HepG2 (cell line): Measurements from ENCODE around the gene GSK3B. TPM values are rescaled to one million over a fixed set of nuclear protein-coding genes. Genes with fewer than 3 reads are reported as not detected.

Experiments
- ATAC-seq: fragments of 200-7000 bp; cut with Tn5 transposase; 3 replicates; pipeline ENCODE4 v1.9.1; 2020; ENCODE audit warnings: mild to moderate bottlenecking, moderate library complexity
- BruUV-seq: library from RNA; stranded (reverse); fragments of 400-500 nt; replicated peaks from 2 replicates; lab custom pipeline; 2021; lab: Mats Ljungman, UMichigan
- CTCF ChIA-PET: fragments of 300-600 bp; formaldehyde crosslinking; extraction: SDS; loops from one replicate; lab custom pipeline; 2021; ENCODE audit warnings: low total read pairs, inconsistent platforms, low intra/inter-chr PET ratio; lab: Yijun Ruan, JAX
- POLR2A ChIA-PET: fragments of 350-600 bp; sonication (Branson Sonifier 250); formaldehyde crosslinking; loops from one replicate; lab custom pipeline; 2020; ENCODE audit warnings: antibody characterized with exemption, inconsistent platforms; lab: Yijun Ruan, JAX
- DNase-seq: peaks from one replicate; pipeline ENCODE4 v3.0.0-alpha.2; 2015; ENCODE audit warnings: low spot score
- FAIRE-seq: peaks from 3 replicates; lab custom pipeline; 2011; peaks lifted over from hg19 to GRCh38; lab: Jason Lieb, UNC
- H2AFZ ChIP-seq: one replicate; pipeline ENCODE4 v1.6.1; 2011; ENCODE audit warnings: low read length, inconsistent platforms
- H3K27ac ChIP-seq: fragments of 300-600 bp; 3 replicates; pipeline ENCODE4 v1.8.0; 2011; ENCODE audit warnings: mixed run types, mild to moderate bottlenecking, mixed read lengths, low read length, inconsistent platforms; ENCODE audit not compliant: insufficient read depth; ENCODE audit errors: extremely low read length
- H3K27me3 ChIP-seq, 2 experiments: fragments of 200-600 bp in 1 of 2; 2 replicates in 1 of 2; 3 replicates in 1 of 2; pipeline versions ENCODE4 v1.6.0 to v1.8.0; 2011; ENCODE audit warnings: low read length in 2 of 2, mild to moderate bottlenecking in 2 of 2, moderate library complexity in 2 of 2, inconsistent platforms in 1 of 2; ENCODE audit not compliant: insufficient read depth in 2 of 2, control insufficient read depth in 1 of 2
- H3K36me3 ChIP-seq, 2 experiments: fragments of 200-600 bp in 1 of 2; replicated peaks in 1 of 2; 2 replicates in 1 of 2; 3 replicates in 1 of 2; pipeline versions ENCODE4 v1.5.1 to v1.8.0; 2011; ENCODE audit warnings: low read length in 2 of 2, inconsistent platforms in 1 of 2; ENCODE audit not compliant: insufficient read depth in 2 of 2, control insufficient read depth in 1 of 2
- H3K4me1 ChIP-seq: 2 replicates; pipeline ENCODE4 v1.5.1; 2012; ENCODE audit warnings: low read length, inconsistent platforms; ENCODE audit not compliant: insufficient read depth
- H3K4me2 ChIP-seq: 2 replicates; pipeline ENCODE4 v1.6.0; 2011; ENCODE audit warnings: low read depth, low read length, inconsistent platforms
- H3K4me3 ChIP-seq, 3 experiments: fragments of 200-600 bp in 1 of 3; sonication (generic), shearing (Covaris generic) in 1 of 3; replicated peaks in 1 of 3; 2 replicates each; pipeline ENCODE4 v1.5.1; 2011 to 2016; ENCODE audit warnings: low read length in 3 of 3, inconsistent platforms in 2 of 3, low read depth in 2 of 3, mild to moderate bottlenecking in 2 of 3, control low read depth in 1 of 3, mixed read lengths in 1 of 3; ENCODE audit not compliant: insufficient read depth in 1 of 3
- H3K79me2 ChIP-seq: one replicate; pipeline ENCODE4 v1.6.1; 2011; ENCODE audit warnings: low read length, inconsistent platforms; ENCODE audit not compliant: insufficient read depth
- H3K9ac ChIP-seq: 2 replicates; pipeline ENCODE4 v1.6.0; 2011; ENCODE audit warnings: mild to moderate bottlenecking, low read depth, low read length, inconsistent platforms; ENCODE audit not compliant: insufficient read depth
- H3K9me3 ChIP-seq: 2 replicates; pipeline ENCODE4 v1.5.1; 2012; ENCODE audit warnings: mild to moderate bottlenecking, low read length
- H4K20me1 ChIP-seq: 2 replicates; pipeline ENCODE4 v1.6.0; 2011; ENCODE audit warnings: inconsistent platforms, mild to moderate bottlenecking, low read length, moderate library complexity; ENCODE audit not compliant: insufficient read depth
- NFAT5 ChIP-seq: sonication (generic); formaldehyde crosslinking; IDR thresholded peaks from 2 replicates; pipeline ENCODE4 v1.4.0; 2020; ENCODE audit warnings: missing genetic modification reagents
- PCBP1 ChIP-seq: fragments of 200-400 bp; formaldehyde crosslinking; IDR thresholded peaks from 2 replicates; pipeline ENCODE4 v1.6.1; 2017; ENCODE audit warnings: mild to moderate bottlenecking, low read depth, low read length, borderline replicate concordance
- XRCC5 ChIP-seq: fragments of 200-400 bp; formaldehyde crosslinking; optimal IDR thresholded peaks from 2 replicates; pipeline ENCODE3; 2017; ENCODE audit warnings: mild to moderate bottlenecking, low read length
- ZC3H13 ChIP-seq: sonication (generic); formaldehyde crosslinking; IDR thresholded peaks from 2 replicates; pipeline ENCODE4 v1.8.1; 2023; ENCODE audit warnings: mild to moderate bottlenecking, missing genetic modification reagents, moderate library complexity
- ZFP82 ChIP-seq: sonication (generic); formaldehyde crosslinking; IDR thresholded peaks from 2 replicates; pipeline ENCODE4 v1.5.1; 2020; ENCODE audit warnings: mild to moderate bottlenecking, missing genetic modification reagents, borderline replicate concordance
- ZNF232 ChIP-seq: sonication (generic); formaldehyde crosslinking; IDR thresholded peaks from 2 replicates; pipeline ENCODE4 v1.4.0; 2020; ENCODE audit warnings: missing genetic modification reagents, borderline replicate concordance
- WGBS: methylation state at CpG from one replicate; pipeline ENCODE4 v1.1.6; 2017; ENCODE audit warnings: low lambda C conversion rate; 5-methylcytosine and 5-hydroxymethylcytosine counted together
- in situ Hi-C: cut with HindIII; loops from 2 replicates; pipeline ENCODE4 v1.10.0; 2017; ENCODE audit warnings: low pct_unique_long_range_greater_than_20kb; ENCODE audit not compliant: extremely low pct_ligation_motif_present
- intact Hi-C: fragments of 100-400 bp; cut with micrococcal nuclease; formaldehyde crosslinking; loops from one replicate; pipeline ENCODE4 v1.10.0; 2022; ENCODE audit not compliant: unreplicated experiment
- polyA plus RNA-seq, 8 experiments: library from polyadenylated mRNA; depleted of rRNA in 3 of 8; stranded (reverse) in 7 of 8; unstranded in 1 of 8; fragments of >200 nt; fragmentation: Illumina TruSeq in 4 of 8; extraction: Trizol in 4 of 8; gene quantifications; 2 replicates each; pipeline versions ENCODE4 v1.2.1 to v1.2.3, GENCODE V29; 2011 to 2016; ENCODE audit warnings: low read depth in 4 of 8, missing spikeins in 1 of 8, mixed read lengths in 1 of 8; ENCODE audit not compliant: insufficient read depth in 1 of 8
- total RNA-seq, 5 experiments: library from RNA; depleted of rRNA; stranded (reverse); fragments of >200 nt; fragmentation: Illumina TruSeq; extraction: Trizol; gene quantifications; 2 replicates each; pipeline ENCODE4 v1.2.3, GENCODE V29; 2016; ENCODE audit warnings: low read depth in 1 of 5
- TF ChIP-seq, protein P1 (sequence below): sonication (generic); formaldehyde crosslinking; IDR thresholded peaks from 2 replicates; pipeline ENCODE4 v1.5.1; 2020; ENCODE audit warnings: mild to moderate bottlenecking, missing genetic modification reagents

Gene GSK3B
- total and polyA plus RNA-seq, 2 of the 13 experiments (the other 11 are each of a cell fraction or from before 2014, with no cell fraction given), result 22.3 to 30.1 TPM

GRCh38 chr3:119859728-119860127 lies 234.5 kb downstream of the GSK3B start:
- DNase-seq, result no peak
- H3K9me3 ChIP-seq, result no peaks in the 10 kb centered on the region
- H3K4me2 ChIP-seq, result no peak overlapping the region
- H3K4me1 ChIP-seq, result peaks cover 9% of the 10 kb centered on the region; the same call in 1 of the 2 replicates
- intact Hi-C loops (no loop called here), in situ Hi-C loops (no loop called here)
- 99% methylated on average over 2 of the region's 2 CpGs for WGBS
- ATAC-seq, result no peak
- H4K20me1 ChIP-seq, result peaks cover 2% of the 10 kb centered on the region; the same call in 1 of the 2 replicates
- H3K4me3 ChIP-seq, result no peak overlapping the region
- TF ChIP-seq PCBP1 (no peak), XRCC5 (no peak), ZC3H13 (CRISPR knock-in tag) (no peak), ZFP82 (CRISPR knock-in tag) (no peak), NFAT5 (CRISPR knock-in tag) (no peak), ZNF232 (no peak)
- TF ChIP-seq, protein P1, sequence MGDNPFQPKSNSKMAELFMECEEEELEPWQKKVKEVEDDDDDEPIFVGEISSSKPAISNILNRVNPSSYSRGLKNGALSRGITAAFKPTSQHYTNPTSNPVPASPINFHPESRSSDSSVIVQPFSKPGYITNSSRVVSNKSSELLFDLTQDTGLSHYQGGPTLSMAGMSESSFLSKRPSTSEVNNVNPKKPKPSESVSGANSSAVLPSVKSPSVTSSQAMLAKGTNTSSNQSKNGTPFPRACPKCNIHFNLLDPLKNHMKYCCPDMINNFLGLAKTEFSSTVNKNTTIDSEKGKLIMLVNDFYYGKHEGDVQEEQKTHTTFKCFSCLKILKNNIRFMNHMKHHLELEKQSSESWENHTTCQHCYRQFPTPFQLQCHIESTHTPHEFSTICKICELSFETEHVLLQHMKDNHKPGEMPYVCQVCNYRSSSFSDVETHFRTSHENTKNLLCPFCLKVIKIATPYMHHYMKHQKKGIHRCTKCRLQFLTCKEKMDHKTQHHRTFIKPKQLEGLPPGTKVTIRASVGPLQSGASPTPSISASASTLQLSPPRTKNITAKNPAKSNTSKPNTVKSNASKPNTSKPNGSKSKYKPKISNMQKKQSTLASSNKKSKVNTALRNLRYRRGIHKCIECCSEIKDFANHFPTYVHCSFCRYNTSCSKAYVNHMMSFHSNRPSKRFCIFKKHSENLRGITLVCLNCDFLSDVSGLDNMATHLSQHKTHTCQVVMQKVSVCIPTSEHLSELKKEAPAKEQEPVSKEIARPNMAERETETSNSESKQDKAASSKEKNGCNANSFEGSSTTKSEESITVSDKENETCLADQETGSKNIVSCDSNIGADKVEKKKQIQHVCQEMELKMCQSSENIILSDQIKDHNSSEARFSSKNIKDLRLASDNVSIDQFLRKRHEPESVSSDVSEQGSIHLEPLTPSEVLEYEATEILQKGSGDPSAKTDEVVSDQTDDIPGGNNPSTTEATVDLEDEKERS (CRISPR knock-in tag), result no peak
- no peak overlapping the region for H3K9ac ChIP-seq
- ChIA-PET CTCF (no interaction called here), POLR2A (no interaction called here)
- no peaks in the 10 kb centered on the region for H3K79me2 ChIP-seq
- peaks cover 0 to 22% of the 10 kb centered on the region in 2 experiments; a peak in 3 of 5 replicates for H3K36me3 ChIP-seq
- BruUV-seq, result no TSS peak
- FAIRE-seq, result no peak
- H3K27ac ChIP-seq, result no peak overlapping the region
- H2AFZ ChIP-seq, result no peak overlapping the region
- no peaks in the 10 kb centered on the region for H3K27me3 ChIP-seq
